Measurements from ENCODE around the gene CARS2. TPM values are rescaled to one million over a fixed set of nuclear protein-coding genes. Genes with fewer than 3 reads are reported as not detected.
"Not testable (repeated sequence)": the region's sequence is repeated elsewhere in the genome, so short reads cannot be mapped to it uniquely, and the experiment has no call there.

Gene CARS2
- total RNA-seq, 1 experiment from 2014 or later, result 24.0 TPM

- no peak for DNase-seq (ENCODE audit: low spot score)
These were observed 67.7 kb downstream of the CARS2 start for GRCh38 chr13:110638257-110638656.

DNA sequence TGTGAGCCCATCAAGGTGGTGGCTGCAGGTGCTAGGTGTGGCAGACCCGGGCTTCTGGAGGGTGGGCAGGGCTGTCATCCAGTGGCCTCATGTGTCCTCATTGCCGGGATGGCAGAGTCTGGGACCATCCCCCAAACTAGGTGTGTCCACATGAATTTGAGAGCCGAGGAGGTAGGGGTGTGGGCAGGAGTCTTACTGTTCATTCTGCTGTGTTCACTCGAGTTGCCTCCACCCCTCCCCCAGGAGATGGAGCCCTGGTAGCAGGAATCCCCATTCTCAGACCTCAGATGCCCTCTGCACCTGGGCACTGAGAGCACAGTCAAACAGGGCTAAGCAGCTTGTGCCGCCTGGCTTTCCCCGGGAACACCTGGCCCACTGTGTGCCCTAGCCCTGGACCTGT, 68.2 kb downstream of the CARS2 start:
- DNase-seq (ENCODE audit: low spot score), result no peak

DNA sequence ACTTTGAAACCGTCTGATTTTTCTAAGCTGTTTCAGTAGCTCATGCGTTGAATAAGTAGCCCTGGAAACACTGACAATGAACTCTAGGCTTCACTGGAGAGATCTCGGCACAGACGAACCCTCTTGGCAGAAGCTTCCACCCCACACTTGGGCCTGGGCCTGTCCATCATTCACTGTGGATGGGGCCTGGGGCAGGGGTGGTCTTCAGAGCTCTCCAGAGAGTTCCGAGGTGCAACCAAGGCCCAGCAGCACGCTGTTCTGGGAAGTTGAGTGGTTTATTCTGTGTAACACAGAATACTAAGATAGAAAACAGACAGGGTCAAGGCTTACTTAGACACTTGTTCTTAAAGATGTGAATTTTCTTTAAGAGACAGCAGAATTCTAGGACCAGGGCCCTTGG, 68.6 kb downstream of the CARS2 start:
- DNase-seq (ENCODE audit: low spot score), result no peak

DNA sequence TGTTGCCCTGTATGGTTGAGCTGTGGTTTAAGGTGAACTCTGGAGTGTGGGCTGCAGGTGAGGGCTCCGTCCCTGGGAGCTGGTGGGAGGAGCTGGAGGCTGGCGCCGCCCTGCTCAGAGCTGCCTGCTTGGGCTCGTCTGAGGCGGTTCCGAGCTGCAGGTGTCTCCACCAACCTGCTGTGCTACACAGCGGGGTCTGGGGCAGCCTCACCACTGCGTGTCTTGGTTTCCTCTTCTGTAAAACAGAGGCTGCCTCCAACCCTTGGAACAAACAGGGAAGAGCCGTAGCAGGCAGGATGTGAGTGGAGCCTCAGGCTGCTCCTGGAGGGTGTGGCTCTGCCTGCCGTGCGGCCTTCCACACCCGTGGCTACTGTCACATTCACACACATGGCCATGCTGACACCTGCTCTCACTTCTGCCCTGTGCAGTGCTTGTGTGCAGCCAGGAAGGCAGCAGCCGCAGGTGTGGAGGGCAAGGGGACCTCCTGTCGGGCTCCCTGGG, 69.2 kb downstream of the CARS2 start:
- no peak for DNase-seq (ENCODE audit: low spot score)

DNA sequence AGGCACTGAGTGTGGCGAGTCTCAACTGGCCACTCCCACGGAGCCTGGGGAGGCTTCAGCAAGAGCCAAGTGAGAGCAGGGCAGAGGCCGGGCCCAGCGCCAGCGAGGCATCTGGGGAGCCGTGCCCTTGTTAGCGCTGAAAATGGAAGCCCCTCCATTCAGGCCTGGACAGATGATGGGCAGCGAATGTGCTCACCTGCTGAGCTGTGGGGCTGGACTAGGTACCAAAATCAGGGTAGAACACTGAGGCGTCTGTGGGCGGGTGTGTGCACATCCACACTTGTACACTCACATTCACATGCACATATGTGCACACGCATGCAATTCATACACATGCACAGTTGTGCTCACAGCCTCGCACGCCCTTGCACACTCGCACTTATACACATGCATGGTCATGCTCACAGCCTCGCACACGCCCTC, 69.9 kb downstream of the CARS2 start:
- DNase-seq (ENCODE audit: low spot score), result no peak

GRCh38 chr13:110635405-110636002, 70.4 kb downstream of the CARS2 start:
- DNase-seq (ENCODE audit: low spot score), result no peak

DNA sequence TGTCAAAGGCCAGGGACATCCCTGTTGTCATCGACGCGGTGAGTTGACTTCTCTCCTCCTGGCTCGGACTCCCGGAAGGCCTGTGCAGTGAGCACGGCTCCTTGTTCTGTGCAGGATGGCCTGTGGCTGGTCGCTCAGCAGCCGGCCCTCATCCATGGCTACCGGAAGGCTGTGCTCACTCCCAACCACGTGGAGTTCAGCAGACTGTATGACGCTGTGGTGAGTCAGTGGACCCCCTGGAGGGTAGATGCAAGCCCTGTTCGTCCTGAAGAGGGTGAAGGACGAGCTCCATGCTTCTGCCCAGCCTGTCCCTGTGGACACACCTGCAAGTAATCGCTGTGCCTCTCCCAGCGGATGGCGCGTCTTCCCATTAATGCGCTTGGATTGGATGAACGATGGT, 71.4 kb downstream of the CARS2 start:
- no peak for DNase-seq (ENCODE audit: low spot score)

GRCh38 chr13:110633776-110634175, 72.1 kb downstream of the CARS2 start:
- no peak for DNase-seq (ENCODE audit: low spot score)

GRCh38 chr13:110632255-110632654, 73.7 kb downstream of the CARS2 start:
- DNase-seq (ENCODE audit: low spot score), result not testable (repeated sequence)

GRCh38 chr13:110630566-110631119, 75.3 kb downstream of the CARS2 start:
- DNase-seq (ENCODE audit: low spot score), result no peak

DNA sequence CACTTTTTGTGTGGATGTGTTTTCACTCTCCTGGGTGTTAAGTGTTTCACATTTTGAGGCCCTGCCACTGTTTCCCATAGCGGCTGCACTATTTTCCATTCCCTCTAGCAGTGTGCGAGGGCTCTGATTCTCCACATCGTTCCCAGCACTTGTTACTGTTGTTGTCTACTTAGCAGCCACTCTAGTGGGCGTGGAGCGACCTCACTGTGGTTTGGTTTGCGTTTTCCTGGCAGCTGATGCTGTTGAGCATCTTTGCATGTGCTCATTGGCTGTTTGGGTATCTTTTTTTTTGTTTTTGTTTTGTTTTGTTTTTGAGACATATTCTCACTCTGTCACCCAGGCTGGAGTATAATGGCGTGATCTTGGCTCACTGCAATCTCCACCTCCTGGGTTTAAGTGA, 76.2 kb downstream of the CARS2 start:
- DNase-seq (ENCODE audit: low spot score), result no peak

DNA sequence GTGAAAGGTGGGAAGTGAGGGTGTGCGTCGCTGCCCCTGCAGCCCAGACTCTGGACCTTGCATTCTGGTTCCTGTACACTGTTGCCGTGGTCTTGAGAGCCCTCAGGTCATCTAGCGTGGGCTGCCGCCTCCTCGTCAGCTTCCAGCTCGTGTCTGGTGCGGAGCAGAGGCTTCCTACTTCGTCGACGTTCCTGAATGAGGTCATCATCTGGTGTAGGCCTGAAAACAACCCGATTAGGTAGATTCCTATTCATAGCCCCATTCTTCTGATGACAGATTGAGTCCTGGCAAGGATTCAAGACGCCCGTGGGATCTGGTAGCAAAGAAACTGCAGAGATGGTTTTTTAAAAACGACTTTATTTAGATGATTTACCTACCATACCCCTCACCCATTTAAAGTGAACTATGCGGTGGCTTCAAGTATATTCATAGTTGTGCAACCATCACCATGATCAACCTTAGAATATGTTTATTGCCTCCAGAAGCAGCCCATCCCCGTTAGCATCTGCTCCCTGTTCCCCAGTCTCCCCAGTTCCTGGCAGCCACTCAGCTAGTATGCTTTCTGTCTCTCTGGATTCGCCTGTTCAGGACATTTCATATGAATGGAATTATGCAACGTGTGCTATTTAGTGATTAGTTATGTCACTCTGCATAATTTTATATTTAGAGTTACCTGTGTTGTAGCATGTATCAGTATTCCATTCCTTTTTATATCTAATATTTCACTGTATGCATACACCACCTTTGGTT, 76.8 kb downstream of the CARS2 start:
- no peak for DNase-seq (ENCODE audit: low spot score)

DNA sequence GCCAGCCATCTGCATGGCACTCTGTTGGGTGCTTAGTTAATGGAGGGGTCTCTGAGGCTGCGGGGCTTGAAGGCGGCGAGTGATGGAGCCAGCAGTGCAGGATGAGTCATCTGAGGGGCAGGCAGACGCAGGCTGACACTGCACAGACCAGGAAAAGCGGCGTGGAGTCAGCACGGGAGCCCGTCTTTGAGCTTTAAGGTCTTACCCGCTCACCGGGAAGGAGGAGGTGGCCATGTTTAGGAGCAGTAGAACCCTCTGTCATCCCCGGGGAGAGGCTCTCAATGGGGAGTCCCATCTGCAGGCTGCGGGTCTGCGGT, 77.5 kb downstream of the CARS2 start:
- no peak for DNase-seq (ENCODE audit: low spot score)

GRCh38 chr13:110627761-110628476, 78.0 kb downstream of the CARS2 start:
- DNase-seq (ENCODE audit: low spot score), result no peak

DNA sequence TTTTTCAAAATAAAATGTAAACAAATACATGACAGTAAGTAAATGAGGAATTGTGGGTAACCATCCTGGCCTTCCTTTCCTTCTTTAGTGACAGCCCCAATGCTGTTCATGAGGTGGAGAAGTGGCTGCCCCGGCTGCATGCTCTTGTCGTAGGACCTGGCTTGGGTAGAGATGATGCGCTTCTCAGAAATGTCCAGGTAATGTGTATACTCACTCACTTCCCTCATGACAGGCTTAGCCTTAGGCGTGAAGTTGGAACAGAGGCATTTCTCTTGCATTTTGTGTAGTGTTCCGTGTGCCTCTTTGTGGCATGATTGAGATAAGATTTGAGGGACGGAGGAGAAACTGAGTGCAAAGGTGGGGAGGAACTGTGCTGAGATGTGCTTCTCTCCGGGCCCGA, 78.6 kb downstream of the CARS2 start:
- no peak for DNase-seq (ENCODE audit: low spot score)

DNA sequence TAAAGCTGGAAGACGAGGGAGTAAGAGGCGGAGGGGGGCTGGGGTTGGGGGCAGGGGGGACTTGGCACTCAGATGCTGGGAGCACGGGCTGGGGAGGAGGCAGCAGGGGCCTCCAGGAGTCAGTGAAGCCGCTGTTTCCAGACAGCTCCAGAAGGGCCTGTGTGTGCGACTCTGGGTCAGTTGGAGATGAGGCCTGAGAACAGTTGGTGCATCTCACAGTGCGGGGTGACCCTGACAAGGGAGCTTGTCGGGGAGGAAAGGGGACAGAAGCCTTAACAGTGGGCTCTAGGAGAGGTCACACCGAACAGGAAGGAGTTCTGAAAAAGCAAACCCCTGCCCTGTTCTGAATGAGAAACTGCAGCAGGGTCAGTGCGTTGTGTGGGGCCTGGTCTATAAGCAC, 79.4 kb downstream of the CARS2 start:
- DNase-seq (ENCODE audit: low spot score), result no peak

DNA sequence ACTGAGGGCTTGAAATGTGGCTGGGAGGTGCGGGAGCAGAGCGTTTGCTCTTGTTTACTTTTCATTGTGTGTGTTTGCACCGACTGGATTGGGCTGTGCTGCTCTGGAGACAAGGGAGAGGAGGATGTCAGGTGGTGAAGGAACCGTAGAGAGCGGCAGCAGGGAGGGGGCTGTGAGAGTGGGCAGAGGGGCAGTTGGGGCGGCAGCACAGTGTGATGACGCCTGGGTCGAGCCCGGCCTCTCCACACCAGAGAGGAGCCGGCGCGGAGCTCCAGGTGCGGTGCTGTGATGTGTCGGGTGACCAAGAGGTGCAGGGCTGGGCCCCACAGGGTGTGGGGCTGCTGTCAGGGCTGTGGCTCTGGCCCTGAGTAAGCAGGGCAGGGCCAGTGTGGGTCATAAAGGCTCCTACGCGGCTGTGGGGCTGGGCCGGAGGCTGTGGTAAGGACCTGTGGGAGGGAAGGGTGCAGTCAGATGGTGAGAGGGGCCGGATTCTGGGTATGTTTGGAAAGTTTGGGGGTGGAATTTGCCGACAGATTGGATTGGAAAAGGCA, 80.1 kb downstream of the CARS2 start:
- DNase-seq (ENCODE audit: low spot score), result no peak

GRCh38 chr13:110624766-110625756, 80.9 kb downstream of the CARS2 start:
- no peak for DNase-seq (ENCODE audit: low spot score)

DNA sequence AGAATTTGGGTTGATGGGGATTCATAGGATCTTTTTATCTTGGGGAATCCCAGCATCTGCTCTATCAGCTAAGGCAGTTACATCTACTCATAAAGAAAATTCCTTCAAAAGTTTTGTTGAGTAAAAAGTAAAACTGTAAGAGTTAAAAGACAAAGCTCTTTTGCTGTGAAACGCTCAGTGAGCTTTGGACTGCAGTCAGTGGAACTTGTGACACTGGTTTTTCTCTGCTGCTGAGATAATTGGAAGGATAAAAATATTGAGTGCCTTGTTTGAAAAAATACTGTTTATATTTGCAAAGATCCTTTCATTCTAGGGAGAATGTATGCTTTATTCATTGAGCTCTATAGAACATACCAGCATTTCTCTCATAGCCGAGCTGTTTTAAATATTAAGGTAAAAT, 85.3 kb downstream of the CARS2 start:
- no peak for DNase-seq (ENCODE audit: low spot score)

DNA sequence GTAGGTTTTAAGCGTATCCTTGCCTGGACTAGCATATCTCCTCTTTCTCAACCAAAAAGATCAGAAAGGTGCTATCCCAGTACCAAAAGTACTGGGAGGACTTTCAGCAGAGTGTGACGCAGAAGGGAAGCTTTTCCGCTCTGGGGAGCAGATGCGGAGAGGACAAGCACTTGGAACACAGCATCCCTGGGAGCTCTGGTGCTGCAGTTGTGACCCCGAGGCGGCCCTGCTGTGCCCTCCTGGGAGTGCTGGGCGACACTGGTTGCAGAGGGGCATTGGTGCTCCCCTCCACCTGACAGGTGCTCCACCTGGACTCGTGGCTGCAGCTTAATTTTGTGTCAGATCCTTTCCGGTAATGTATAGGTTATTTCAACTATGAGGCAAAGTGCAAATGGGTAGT, 87.1 kb downstream of the CARS2 start:
- DNase-seq (ENCODE audit: low spot score), result no peak

- DNase-seq (ENCODE audit: low spot score), result no peak
These were observed 87.7 kb downstream of the CARS2 start for GRCh38 chr13:110618167-110618566.

All from H4 (cell line).